ENCODE results near the gene DTX3.

The DTX3 gene

DNA sequence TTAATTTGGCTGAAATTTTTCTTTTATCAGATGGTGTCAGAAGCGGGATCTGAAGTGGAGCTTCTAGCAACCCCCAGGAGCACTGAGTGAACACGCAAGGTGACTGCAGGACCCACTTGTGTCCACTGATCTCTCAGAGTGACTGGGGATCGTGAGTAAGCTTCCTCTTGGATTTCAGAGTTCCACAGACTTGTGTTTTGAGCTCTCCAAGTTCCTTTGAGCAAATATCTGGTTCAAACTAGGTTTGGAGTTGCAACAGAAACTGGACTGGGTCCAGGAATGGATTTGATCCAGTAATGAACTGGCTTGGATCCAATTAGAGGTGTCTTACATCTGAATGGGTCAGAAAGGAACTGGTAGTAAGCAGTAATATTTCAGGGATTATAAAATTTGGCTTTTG lies 53.1 kb downstream of the DTX3 start:
- Histone ChIP-seq H3K4me1 (ENCODE audit: control insufficient read depth, insufficient read depth, low read length) (no peaks in the 10 kb centered on the region), H3K36me3 (ENCODE audit: control insufficient read depth in 2 of 2, insufficient read depth in 1 of 2, low read length in 2 of 2) (no peaks in the 10 kb centered on the region), H3K4me3 (ENCODE audit: low read depth, low read length) (no peak overlapping the region), H3K9me3 (ENCODE audit: control insufficient read depth, insufficient read depth, low read depth, low read length) (no peaks in the 10 kb centered on the region), H3K27ac (ENCODE audit: extremely low read depth, low read depth, low read length) (no peak overlapping the region)
- ChIA-PET CTCF (interaction anchor here (1.0 to 1.2 kb wide), 2 partner anchors 16 to 35 kb away, joined by 3 to 4 read pairs; no protein-coding TSS in a partner anchor), POLR2A (interaction anchor here (1.3 kb wide), 1 partner anchor 20 kb away, joined by 3 read pairs; no protein-coding TSS in a partner anchor)
- TF ChIP-seq ZNF132 (tag by site-specific recombination; IDR thresholded peaks at IDR 0.05; ENCODE audit: borderline replicate concordance), result no peak
- no peak for TF ChIP-seq ZNF670 (tag by site-specific recombination; IDR thresholded peaks at IDR 0.05; ENCODE audit: low read depth)

DNA sequence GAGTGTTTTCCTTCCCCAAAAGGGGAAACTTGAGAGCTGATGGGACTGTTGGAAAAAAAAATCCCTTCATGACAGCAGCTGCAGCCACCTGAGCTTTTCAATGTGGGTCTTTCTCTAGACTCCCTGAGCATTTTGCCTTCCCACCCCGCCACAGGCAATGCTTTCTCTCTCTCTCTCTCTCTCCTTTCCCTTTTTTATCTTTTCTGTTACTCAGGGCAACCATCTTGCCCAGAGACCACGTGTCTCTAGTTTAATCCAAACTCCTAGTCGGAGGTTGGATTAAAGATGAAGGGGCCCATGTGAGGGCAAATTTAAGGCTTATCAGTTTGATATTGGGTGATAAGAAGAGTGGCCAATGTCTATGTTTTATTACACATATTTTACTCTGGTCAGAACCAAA lies 54.3 kb downstream of the DTX3 start:
- Histone ChIP-seq H3K9me3 (ENCODE audit: control insufficient read depth, insufficient read depth, low read depth, low read length) (no peaks in the 10 kb centered on the region), H3K4me3 (ENCODE audit: low read depth, low read length) (no peak overlapping the region), H3K4me1 (ENCODE audit: control insufficient read depth, insufficient read depth, low read length) (no peaks in the 10 kb centered on the region), H3K36me3 (ENCODE audit: control insufficient read depth in 2 of 2, insufficient read depth in 1 of 2, low read length in 2 of 2) (no peaks in the 10 kb centered on the region), H3K27ac (ENCODE audit: extremely low read depth, low read depth, low read length) (no peak overlapping the region)
- ChIA-PET POLR2A (no interaction called here), CTCF (interaction anchor here (0.5 kb wide), 1 partner anchor 76 kb away, joined by 5 read pairs; no protein-coding TSS in a partner anchor)
- TF ChIP-seq ZFP69B (tag by site-specific recombination; IDR thresholded peaks at IDR 0.05) (no peak), ZNF621 (tag by site-specific recombination; IDR thresholded peaks at IDR 0.05) (no peak), ZNF677 (tag by site-specific recombination; IDR thresholded peaks at IDR 0.05) (no peak)
- TF ChIP-seq, protein P1, sequence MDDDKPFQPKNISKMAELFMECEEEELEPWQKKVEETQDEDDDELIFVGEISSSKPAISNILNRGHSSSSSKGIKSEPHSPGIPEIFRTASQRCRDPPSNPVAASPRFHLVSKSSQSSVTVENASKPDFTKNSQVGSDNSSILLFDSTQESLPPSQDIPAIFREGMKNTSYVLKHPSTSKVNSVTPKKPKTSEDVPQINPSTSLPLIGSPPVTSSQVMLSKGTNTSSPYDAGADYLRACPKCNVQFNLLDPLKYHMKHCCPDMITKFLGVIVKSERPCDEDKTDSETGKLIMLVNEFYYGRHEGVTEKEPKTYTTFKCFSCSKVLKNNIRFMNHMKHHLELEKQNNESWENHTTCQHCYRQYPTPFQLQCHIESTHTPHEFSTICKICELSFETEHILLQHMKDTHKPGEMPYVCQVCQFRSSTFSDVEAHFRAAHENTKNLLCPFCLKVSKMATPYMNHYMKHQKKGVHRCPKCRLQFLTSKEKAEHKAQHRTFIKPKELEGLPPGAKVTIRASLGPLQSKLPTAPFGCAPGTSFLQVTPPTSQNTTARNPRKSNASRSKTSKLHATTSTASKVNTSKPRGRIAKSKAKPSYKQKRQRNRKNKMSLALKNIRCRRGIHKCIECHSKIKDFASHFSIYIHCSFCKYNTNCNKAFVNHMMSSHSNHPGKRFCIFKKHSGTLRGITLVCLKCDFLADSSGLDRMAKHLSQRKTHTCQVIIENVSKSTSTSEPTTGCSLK (tag by site-specific recombination; IDR thresholded peaks at IDR 0.05), result no peak
